Loucy (cell line): Measurements from ENCODE around the gene ARHGAP32.

Experiments used
- CTCF ChIP-seq: fragments of 200-600 bp; sonication (generic); conservative IDR thresholded peaks from 2 replicates; pipeline ENCODE4 v1.5.1; 2014; ENCODE audit warnings: mild to moderate bottlenecking, antibody characterized with exemption, low read length
- EZH2phosphoT487 ChIP-seq: fragments of 200-600 bp; IDR thresholded peaks from 2 replicates; pipeline ENCODE4 v1.6.1; 2018; ENCODE audit warnings: antibody characterized with exemption, mild to moderate bottlenecking, moderate library complexity, borderline replicate concordance

- TF ChIP-seq CTCF: no peak
- no peak for TF ChIP-seq EZH2phosphoT487
These were observed 270.3 kb downstream of the ARHGAP32 start for GRCh38 chr11:128921793-128922192.
